Measurements from ENCODE around the gene TMEM86B. TPM values are rescaled to one million over a fixed set of nuclear protein-coding genes. Genes with fewer than 3 reads are reported as not detected.

Gene TMEM86B
- total and polyA plus RNA-seq, 8 donors = 1.9 to 4.4 (median 2.7) TPM

DNA sequence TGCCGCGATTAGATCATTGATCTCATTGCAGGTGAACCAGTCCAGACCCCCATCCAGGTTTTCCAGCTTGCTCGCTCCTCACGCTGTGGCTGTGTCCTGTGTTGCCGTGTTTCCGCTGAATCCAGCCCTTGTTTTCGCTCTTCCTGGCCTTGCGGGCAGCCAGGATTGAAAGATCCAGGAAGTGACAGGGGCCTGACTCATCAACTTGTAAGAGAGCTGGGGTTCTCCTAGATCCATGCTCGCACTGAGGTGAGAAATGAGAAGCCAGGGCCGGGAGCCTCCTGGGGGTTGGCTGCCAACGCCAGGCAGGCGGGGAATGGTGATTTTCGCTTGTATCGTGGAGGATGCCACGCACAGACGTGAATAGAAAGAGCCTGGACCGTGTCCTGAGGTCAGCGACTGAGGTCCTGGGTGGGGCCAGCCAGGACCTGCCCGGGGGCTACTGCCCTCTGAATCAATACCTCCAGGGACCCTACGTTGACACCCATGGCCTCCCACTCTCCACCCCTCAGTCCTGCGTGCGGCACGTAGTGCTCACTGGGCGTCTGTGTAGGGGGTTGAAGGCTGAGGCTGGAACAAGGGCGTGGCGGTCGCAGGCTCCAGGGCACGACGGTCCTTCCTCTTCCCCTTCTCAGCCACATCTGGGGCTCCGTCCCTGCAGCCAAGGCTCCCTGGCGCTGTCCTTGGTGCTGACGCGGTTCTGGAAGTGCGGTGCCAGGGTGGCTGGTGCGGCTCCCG lies 11.9 kb downstream of the TMEM86B start:
- TF ChIP-seq, protein P1, sequence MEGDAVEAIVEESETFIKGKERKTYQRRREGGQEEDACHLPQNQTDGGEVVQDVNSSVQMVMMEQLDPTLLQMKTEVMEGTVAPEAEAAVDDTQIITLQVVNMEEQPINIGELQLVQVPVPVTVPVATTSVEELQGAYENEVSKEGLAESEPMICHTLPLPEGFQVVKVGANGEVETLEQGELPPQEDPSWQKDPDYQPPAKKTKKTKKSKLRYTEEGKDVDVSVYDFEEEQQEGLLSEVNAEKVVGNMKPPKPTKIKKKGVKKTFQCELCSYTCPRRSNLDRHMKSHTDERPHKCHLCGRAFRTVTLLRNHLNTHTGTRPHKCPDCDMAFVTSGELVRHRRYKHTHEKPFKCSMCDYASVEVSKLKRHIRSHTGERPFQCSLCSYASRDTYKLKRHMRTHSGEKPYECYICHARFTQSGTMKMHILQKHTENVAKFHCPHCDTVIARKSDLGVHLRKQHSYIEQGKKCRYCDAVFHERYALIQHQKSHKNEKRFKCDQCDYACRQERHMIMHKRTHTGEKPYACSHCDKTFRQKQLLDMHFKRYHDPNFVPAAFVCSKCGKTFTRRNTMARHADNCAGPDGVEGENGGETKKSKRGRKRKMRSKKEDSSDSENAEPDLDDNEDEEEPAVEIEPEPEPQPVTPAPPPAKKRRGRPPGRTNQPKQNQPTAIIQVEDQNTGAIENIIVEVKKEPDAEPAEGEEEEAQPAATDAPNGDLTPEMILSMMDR (IDR thresholded peaks at IDR 0.05) = no peak
- DNase-seq = peak; percentile 56 to 88 (median 74)
- Histone ChIP-seq H3K4me3 (peak overlapping the region; percentile 19 to 45), H3K27ac (peak overlapping the region in 1 of 2 donors; percentile 77), H3K27me3 (peaks cover 0 to 40% of the 10 kb centered on the region in 2 donors), H3K9me3 (peaks cover 0 to 18% of the 10 kb centered on the region in 2 donors), H3K36me3 (no peaks in the 10 kb centered on the region), H3K4me1 (peaks cover 0 to 14% of the 10 kb centered on the region in 2 donors)
- peak; percentile 96 for ATAC-seq
- intact Hi-C loops (cut with DNase I) = no loop called here

DNA sequence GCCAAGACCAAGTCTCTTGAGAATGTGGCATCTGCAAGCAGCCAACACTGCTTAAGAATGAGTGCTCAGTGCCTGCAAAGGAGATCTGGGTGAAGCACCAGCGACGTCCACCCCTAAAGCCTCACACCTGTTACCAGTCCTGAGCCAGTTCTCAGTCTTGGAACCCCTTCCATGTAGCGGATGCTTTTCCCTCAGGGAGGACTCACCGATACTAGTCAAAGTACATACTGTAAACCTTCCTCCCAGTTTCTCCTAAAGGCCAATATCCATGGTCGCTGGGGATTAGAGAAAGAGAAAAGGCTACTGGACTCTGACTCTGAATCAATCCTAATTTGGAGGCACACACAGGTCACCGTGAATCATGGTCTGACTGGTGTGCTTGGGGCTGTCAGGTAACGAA lies 15.0 kb downstream of the TMEM86B start:
- ATAC-seq (no peak), DNase-seq (no peak)
- no peaks in the 10 kb centered on the region for H3K36me3 ChIP-seq
- H3K27me3 ChIP-seq = peaks cover 0 to 52% of the 10 kb centered on the region in 2 donors
- H3K9me3 ChIP-seq = peaks cover 0 to 8% of the 10 kb centered on the region in 2 donors
- intact Hi-C loops (cut with DNase I) = no loop called here
- no peak overlapping the region for H3K27ac ChIP-seq
- TF ChIP-seq, protein P1 (IDR thresholded peaks at IDR 0.05) = no peak
- H3K4me1 ChIP-seq = peaks cover 0 to 22% of the 10 kb centered on the region in 2 donors
- H3K4me3 ChIP-seq = no peak overlapping the region

DNA sequence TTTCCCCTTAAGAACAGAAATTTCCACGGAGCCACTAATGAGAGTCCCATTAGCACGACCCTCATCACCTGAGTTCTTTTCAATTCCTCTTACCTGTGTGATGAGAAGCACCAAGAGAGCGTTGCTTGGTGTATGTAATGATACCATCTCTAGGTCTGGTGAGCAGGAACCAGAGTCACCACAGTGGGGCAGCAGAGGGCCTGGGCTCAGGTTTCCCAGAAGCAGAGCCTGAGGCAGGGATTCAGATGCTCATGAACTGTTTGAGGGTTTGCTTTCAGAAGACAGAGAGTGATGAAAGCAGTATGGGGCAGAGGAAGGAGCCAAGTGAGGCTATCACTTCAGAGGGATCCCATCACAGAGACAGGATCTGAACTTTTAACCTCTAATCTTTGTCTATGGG lies 16.1 kb downstream of the TMEM86B start:
- DNase-seq (no peak), ATAC-seq (no peak)
- peaks cover 0 to 52% of the 10 kb centered on the region in 2 donors for H3K27me3 ChIP-seq
- H3K4me3 ChIP-seq = no peak overlapping the region
- no peak overlapping the region for H3K27ac ChIP-seq
- peaks cover 0 to 22% of the 10 kb centered on the region in 2 donors for H3K4me1 ChIP-seq
- intact Hi-C loops (cut with DNase I) = no loop called here
- TF ChIP-seq, protein P1 (IDR thresholded peaks at IDR 0.05) = peak in 1 of 2 donors; percentile 39
- peaks cover 0 to 8% of the 10 kb centered on the region in 2 donors for H3K9me3 ChIP-seq
- H3K36me3 ChIP-seq = no peaks in the 10 kb centered on the region

DNA sequence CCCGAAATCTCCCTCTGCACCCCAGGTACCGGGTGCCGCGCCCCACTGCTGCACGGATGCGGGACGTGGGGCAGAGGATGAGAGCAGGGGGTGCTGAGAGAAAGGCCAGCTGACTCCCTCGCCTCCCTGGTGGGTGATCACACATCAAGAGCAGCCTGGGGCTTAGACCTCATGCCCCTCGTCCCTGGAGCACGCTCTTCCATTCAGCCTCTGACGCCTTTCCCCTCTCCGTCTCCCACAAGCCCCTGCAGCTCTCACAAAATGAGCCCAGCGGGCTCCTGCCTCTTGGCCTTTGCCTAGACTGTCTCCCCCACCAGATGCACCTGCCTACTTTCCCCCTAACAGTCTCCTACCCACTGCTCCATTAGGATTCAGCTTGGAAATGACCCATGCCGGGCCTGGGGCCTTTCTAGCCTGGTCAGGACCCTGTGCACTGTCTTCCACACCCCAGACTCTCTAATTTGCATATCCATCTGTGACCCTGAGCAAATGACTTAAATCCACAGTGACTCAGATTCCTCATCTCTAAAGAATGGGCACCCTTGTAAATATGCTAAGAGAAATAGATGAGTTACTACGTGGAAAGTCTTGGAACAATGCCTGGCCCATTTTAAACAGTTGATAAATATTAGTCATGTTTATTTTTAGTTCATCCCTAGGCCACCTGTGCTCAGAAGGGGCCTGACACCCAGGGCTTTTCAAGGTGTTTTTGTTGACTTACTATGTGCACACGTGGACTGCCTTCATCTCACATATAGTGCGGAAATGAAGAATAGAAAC lies 18.7 kb downstream of the TMEM86B start:
- no peaks in the 10 kb centered on the region for H3K36me3 ChIP-seq
- H3K27me3 ChIP-seq = peaks cover 0 to 53% of the 10 kb centered on the region in 2 donors
- H3K4me1 ChIP-seq = peaks cover 6 to 16% of the 10 kb centered on the region in 2 donors
- H3K27ac ChIP-seq = no peak overlapping the region
- peak; percentile 76 for ATAC-seq
- intact Hi-C loops (cut with DNase I) = no loop called here
- H3K9me3 ChIP-seq = peaks cover 0 to 8% of the 10 kb centered on the region in 2 donors
- H3K4me3 ChIP-seq = no peak overlapping the region
- DNase-seq = no peak
- TF ChIP-seq, protein P1 (IDR thresholded peaks at IDR 0.05) = no peak

Measured in left lung (tissue), 10 donors.